NCI-H345 treated with DMSO at 0.1 percent for 48 hours (cell line): Measurements from ENCODE around the gene LRRC72.

Experiments
- DNase-seq: peaks from one replicate; lab custom pipeline; 2025; ENCODE audit not compliant: unreplicated experiment; lab: John Stamatoyannopoulos, UW

LRRC72 gene

GRCh38 chr7:16616542-16616941 lies 89.9 kb downstream of the LRRC72 start:
- no peak for DNase-seq

DNA sequence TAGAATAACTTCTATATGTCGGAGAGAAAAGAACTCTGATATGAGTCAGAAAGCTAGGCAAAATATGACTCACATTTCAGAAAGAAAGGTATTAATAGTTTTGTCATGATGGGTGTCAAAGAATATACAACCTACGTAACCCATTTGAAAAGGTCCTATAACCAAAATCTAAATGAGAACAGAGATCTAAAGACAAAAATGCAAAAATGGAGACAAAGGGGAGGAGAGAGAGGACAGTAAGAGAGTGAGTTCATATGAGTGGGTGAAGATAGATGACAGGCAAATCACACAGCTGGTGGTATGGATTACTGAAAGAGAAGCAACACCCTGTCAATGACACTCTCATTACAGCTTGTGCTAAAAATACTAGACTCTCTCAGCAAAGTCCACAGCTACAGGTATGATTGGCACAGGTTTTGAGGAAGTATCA lies 93.4 kb downstream of the LRRC72 start:
- no peak for DNase-seq

GRCh38 chr7:16626388-16626787 lies 99.8 kb downstream of the LRRC72 start:
- no peak for DNase-seq

GRCh38 chr7:16627236-16627635 lies 100.6 kb downstream of the LRRC72 start:
- no peak for DNase-seq

- DNase-seq: no peak
Measured at GRCh38 chr7:16630654-16631053, 104.0 kb downstream of the LRRC72 start.
